ENCODE data around the gene CCND2.

Gene CCND2

DNA sequence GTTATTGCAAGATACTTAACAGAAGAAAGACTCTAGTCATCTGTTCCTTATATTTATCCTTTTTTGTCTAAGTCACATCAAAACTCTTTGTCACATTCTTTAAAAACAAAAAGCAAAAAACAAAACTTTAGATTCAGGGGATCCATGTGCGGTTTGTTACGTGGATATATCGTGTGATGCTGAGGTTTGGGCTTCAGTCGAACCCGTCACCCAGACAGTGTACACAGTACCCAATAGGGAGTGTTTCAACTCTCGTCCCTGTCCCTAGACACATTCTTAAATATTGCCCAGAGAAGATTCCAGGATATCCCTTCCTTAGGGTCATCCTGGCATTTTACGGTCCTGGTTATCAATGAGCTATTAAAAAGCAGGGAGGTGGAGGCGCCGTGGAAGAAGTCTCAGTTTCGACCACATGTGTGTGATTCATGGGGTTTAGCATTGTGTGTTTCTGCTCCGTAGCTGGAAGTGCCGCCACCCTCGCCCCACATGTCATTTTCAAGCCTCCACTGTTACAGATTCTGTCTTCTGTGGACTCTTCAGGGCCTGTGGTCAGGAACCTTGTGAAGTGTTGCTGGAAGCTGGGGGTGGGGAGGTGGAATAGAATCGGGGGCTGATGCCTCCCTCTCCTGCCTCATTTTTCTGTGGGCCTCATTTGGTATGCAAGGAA, 19.9 kb downstream of the CCND2 start:
- no peak for FAIRE-seq

GRCh38 chr12:4293966-4294505, 20.5 kb downstream of the CCND2 start:
- FAIRE-seq: no peak

DNA sequence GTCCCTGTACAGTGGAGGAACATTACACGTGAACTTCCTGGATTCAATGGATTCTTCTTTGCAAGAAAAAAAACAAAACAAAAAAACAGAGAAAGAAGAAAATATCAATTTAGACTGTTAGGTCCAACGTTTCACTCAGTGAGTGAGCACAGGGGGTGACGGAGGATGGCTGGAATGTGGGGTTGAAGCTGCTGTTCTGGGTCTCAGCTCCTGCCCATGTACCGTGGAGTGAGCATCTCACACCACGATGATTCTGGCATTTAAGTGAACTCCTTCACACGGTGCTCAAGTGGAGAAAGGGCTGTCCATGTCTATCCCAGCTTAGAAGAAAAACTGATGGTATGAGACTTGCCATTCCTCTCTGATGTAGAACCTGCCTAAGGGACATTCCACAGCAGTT, 23.2 kb downstream of the CCND2 start:
- no peak for FAIRE-seq

GRCh38 chr12:4297617-4298016, 24.1 kb downstream of the CCND2 start:
- no peak for FAIRE-seq

DNA sequence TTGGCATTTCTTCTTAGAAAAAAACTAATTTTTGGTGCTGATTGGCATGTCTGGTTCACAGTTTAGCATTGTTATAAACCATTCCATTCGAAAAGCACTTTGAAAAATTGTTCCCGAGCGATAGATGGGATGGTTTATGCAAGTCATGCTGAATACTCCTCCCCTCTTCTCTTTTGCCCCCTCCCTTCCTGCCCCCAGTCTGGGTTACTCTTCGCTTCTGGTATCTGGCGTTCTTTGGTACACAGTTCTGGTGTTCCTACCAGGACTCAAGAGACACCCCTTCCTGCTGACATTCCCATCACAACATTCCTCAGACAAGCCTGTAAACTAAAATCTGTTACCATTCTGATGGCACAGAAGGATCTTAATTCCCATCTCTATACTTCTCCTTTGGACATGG, 27.3 kb downstream of the CCND2 start:
- FAIRE-seq: no peak

DNA sequence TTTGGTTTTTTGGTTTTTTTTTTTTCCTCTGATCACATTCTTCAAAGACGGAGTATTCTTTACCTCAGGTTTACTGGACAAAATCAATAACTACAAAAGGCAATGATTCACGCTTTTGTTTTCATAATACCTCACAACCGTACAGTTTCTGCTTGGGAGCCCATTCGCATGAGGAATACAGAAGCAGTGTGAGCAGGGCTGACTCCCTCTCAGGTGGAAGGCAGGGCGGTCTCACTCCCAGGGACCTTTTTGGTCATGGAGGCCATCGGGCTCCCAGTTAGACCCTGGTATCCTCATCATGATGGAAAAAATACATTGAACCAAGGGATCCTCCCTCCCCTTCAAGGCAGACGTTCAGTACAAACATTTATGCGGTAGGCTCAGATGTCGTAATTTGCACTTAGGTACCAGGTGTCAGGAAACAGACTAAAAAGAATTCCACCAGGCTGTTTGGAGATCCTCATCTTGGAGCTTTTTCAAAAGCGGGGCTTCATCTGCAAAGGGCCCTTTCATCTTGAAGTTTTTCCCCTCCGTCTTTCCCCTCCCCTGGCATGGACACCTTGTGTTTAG, 28.5 kb downstream of the CCND2 start:
- FAIRE-seq: no peak

- no peak for FAIRE-seq
Observed at GRCh38 chr12:4302881-4303280, 29.3 kb downstream of the CCND2 start.

- no peak for FAIRE-seq
Observed at GRCh38 chr12:4303750-4304149, 30.2 kb downstream of the CCND2 start.

GRCh38 chr12:4307593-4308333, 34.2 kb downstream of the CCND2 start:
- FAIRE-seq: peak; percentile 45

- FAIRE-seq: no peak
Observed at GRCh38 chr12:4308334-4308950, 34.9 kb downstream of the CCND2 start.

DNA sequence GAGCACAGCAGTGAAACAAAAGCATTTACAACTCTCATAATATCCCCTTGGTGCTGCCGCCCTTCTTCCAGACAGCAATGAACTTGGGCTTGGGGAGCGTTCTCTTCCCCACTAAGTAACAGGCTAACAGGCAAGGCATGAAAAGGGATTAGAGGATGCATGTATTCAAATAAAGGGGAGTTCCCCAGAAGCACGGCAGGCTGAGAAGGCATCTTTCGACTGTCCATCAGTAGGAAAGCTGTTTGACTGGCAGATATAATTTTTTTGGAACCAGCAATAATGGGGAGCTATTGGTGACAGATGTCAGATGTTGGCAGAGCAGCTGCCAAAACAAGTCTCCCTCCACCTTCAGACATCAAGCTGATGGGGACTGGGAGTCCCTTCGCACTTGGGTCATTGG, 38.2 kb downstream of the CCND2 start:
- FAIRE-seq: no peak

- no peak for FAIRE-seq
Observed at GRCh38 chr12:4312251-4312650, 38.7 kb downstream of the CCND2 start.

DNA sequence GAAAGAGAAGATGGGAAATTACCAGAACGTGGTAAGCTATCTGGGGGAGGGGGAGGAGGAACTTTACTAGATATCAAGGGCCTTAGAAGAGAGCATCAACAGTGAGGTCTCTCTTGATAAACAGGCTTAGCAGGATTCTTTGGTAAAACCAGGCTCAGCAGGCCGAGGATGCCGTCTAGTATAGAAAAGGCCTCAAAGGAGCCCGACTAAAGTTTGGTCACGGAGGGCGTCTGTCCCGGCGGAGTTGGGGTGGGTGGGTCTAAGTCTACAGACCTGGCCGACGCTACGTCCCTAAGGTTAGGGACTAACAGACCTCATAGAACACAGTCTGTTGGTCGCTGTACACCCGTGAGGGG, 46.9 kb downstream of the CCND2 start:
- no peak for FAIRE-seq

GRCh38 chr12:4320853-4321701, 47.5 kb downstream of the CCND2 start, which contains the start of gene TIGAR:
Gene TIGAR (plus strand): TSS chr12:4321213. CDS start chr12:4321272, 59 bp downstream.
- FAIRE-seq: no peak

- FAIRE-seq: no peak
Observed at GRCh38 chr12:4322726-4323125, 49.2 kb downstream of the CCND2 start.

Data from islet of Langerhans (tissue), 1 donor.